Activated CD8-positive, alpha-beta memory T cell treated with anti-CD3 and anti-CD28 coated beads, Interleukin-2, amount 50 U/mL, for 24 hours (primary cell): ENCODE results near the gene RASGEF1C.
"Not testable (repeated sequence)": the region's sequence is repeated elsewhere in the genome, so short reads cannot be mapped to it uniquely, and the experiment has no call there.

Experiments used
- DNase-seq: peaks from one replicate; pipeline ENCODE4 v3.0.0-alpha.2; 2020; ENCODE audit errors: extremely low read depth

Gene RASGEF1C

GRCh38 chr5:180210961-180211760 lies 2.1 kb upstream of the RASGEF1C start:
- no peak for DNase-seq

- not testable (repeated sequence) for DNase-seq
These were observed 1.1 kb upstream of the RASGEF1C start for GRCh38 chr5:180210077-180210476.

- DNase-seq, result no peak
These were observed 453 bp downstream of the RASGEF1C start for GRCh38 chr5:180208435-180209081.

- DNase-seq, result no peak
These were observed 975 bp downstream of the RASGEF1C start for GRCh38 chr5:180208038-180208434.

GRCh38 chr5:180207593-180207992 lies 1.4 kb downstream of the RASGEF1C start:
- no peak for DNase-seq

GRCh38 chr5:180206993-180207392 lies 2.0 kb downstream of the RASGEF1C start:
- no peak for DNase-seq

- DNase-seq, result no peak
These were observed 3.1 kb downstream of the RASGEF1C start for GRCh38 chr5:180205916-180206315.

GRCh38 chr5:180204276-180204819 lies 4.7 kb downstream of the RASGEF1C start:
- DNase-seq, result no peak

- no peak for DNase-seq
These were observed 6.0 kb downstream of the RASGEF1C start for GRCh38 chr5:180202939-180203573.

GRCh38 chr5:180201051-180201987 lies 7.7 kb downstream of the RASGEF1C start:
- no peak for DNase-seq

- no peak for DNase-seq
These were observed 9.6 kb downstream of the RASGEF1C start for GRCh38 chr5:180199390-180199789.

GRCh38 chr5:180198208-180198607 lies 10.8 kb downstream of the RASGEF1C start:
- DNase-seq, result no peak

GRCh38 chr5:180197016-180197702 lies 11.9 kb downstream of the RASGEF1C start:
- no peak for DNase-seq

- DNase-seq, result no peak
These were observed 14.3 kb downstream of the RASGEF1C start for GRCh38 chr5:180194410-180195345.

GRCh38 chr5:180193749-180194375 lies 15.1 kb downstream of the RASGEF1C start:
- DNase-seq, result no peak

- no peak for DNase-seq
These were observed 17.3 kb downstream of the RASGEF1C start for GRCh38 chr5:180191716-180192115.

- DNase-seq, result no peak
These were observed 21.2 kb downstream of the RASGEF1C start for GRCh38 chr5:180187767-180188166.

GRCh38 chr5:180180846-180181245 lies 28.2 kb downstream of the RASGEF1C start:
- DNase-seq, result no peak

- no peak for DNase-seq
These were observed 28.6 kb downstream of the RASGEF1C start for GRCh38 chr5:180180421-180180820.
